GM19035 (cell line): Measurements from ENCODE around the gene FAAP20.

Experiments used
- ATAC-seq: cut with Tn5 transposase; IDR thresholded peaks from one replicate; pipeline ENCODE4 v1.9.1; 2021; ENCODE audit not compliant: unreplicated experiment

Gene FAAP20

DNA sequence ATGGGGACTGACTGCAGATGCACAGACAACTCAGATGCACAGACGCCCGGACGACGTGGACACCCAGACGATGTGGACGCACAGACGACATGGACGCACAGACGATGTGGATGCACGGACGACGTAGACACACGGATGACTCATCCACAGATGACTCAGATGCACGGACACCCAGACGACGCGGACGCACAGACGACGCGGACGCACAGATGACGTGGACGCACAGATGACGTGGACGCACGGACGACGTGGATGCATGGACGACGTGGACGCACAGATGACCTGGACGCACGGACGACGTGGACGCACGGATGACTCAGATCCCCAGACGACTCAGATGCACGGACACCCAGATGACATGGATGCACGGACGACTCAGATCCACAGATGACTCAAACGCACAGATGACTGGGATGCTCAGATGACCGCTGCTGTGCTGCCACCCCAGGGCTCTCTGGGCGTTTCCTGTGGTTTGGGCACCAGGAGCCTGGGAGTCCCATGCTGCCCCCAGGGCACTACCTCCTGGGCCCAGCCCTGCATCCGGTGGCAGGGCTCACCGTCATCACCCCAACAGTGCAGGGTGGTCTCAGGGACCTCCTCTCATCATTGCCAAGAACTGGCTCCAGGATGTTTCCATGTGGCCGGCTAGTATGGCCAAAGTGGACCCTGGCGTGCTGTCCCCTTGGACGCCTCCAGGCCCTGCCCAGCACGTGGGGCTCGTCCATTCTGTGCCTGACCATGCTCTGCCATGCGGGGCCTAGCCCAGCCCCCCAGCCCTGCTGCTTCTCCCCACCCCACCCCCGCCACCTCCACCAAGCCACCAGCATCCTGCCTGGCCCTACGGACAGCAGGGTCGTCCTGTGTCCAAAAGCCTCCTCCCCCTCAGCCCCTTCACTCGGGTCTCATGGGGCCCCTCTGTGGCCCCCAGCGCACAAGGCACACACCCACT is 14.0 kb downstream of the FAAP20 start:
- no peak for ATAC-seq

- no peak for ATAC-seq
Observed at GRCh38 chr1:2179283-2180013, 15.1 kb downstream of the FAAP20 start.

DNA sequence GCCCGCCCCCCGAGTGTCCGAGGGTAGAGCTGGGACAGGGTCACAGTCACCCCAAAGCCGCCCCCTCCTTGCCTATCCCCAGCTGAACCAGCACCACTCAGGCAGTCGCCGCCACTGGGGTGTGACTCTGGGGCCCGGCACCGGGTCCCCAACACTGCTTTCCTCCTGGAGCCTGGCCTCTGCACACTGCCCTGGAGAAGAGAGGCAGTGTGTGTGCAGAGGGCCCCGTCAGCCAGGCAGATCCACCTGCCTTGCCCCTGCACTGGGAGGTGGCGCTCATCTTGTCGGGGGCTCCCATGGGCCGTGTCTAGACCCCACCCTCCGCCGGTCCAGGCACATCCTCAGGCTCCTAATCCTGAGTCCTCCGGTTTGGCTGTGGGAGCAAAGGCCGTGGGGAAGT is 15.7 kb downstream of the FAAP20 start:
- ATAC-seq, result no peak

- ATAC-seq, result no peak
Observed at GRCh38 chr1:2177946-2178538, 16.5 kb downstream of the FAAP20 start.

GRCh38 chr1:2177541-2177940 is 17.0 kb downstream of the FAAP20 start:
- no peak for ATAC-seq

GRCh38 chr1:2176615-2177014 is 18.0 kb downstream of the FAAP20 start:
- ATAC-seq, result no peak

DNA sequence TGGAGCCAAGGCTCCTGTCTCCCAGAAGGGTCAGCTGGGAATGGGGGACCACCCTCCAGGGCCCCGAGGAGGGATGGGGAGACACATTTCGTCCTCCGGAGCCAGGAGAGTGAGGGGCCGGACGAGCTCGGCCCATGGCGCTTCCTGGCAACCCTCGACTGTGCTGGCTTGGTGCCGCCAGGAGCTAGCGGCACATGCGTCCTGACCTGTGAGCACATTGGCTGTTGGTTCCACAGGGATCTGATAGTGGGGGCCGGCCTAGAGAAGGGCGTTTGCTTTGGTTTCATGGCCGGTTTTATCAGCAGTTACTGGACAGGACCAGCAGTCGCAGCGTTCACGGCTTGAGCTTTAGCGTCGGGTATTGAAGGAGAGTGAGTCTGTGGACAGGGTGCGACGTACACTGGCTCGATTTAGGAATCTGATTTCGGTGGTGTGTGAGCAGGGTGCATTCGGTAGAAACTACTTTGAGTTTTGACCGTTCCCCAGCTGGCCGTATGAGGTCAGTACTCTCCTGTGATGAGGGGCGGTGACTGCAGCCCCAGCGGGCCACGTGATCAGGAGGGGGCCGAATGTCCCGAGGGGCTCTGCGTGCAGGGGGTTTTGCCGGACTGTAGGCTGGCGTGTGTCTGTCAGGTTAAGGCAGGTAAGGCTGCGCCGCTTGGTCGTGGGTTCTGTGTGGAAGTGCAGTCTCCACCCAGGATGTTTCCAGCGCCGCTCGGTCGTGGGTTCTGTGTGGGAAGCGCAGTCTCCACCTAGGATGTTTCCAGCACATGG is 18.7 kb downstream of the FAAP20 start:
- no peak for ATAC-seq

DNA sequence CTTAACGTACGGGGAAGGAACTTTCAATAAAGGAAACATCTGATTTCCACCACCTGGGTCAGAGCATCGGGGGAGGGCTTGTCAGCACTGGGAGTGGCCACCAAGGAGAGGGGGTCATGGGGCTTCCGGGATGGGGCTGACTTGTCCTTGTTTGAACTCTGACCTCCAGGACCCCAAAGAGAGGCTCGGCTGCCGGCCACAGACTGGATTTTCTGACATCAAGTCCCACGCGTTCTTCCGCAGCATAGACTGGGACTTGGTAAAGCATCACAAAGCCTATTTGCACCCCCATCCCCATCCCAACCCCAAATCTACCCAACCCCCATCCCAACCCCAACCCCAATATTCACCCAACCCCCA is 19.5 kb downstream of the FAAP20 start:
- ATAC-seq, result no peak

DNA sequence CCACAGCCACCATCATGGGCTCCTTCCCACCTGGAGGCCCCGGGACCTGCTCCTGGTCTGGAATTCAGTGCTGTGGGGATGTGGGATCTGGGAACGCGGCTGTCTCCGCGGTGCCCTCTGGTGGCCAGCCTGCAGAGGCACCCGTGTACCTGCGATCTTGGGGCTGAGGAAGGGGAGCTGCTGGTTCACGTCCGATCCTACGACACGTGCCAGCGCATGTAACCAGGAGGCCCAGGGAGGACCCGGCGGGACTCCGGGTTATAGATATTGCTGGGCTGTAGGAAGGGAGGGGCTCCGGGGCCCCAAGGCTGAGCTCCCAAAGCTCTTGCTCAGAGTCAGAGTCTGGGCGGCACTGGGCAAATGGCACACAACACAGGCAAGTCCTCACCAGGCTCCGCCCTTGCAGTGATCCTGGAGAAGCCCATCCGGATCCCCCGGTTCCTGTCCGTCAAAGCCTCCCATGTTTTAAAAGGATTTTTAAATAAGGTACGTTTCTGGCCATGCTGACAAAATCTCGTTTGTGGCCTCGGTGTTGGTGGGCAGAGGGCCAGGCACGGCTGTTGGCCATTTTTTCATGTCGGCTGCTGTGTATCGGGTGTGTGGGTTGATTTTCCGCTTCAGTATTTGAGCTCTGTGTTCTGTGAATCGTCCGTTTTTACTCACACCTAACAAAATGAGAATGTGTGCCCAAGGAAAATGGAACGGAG is 20.1 kb downstream of the FAAP20 start:
- no peak for ATAC-seq

DNA sequence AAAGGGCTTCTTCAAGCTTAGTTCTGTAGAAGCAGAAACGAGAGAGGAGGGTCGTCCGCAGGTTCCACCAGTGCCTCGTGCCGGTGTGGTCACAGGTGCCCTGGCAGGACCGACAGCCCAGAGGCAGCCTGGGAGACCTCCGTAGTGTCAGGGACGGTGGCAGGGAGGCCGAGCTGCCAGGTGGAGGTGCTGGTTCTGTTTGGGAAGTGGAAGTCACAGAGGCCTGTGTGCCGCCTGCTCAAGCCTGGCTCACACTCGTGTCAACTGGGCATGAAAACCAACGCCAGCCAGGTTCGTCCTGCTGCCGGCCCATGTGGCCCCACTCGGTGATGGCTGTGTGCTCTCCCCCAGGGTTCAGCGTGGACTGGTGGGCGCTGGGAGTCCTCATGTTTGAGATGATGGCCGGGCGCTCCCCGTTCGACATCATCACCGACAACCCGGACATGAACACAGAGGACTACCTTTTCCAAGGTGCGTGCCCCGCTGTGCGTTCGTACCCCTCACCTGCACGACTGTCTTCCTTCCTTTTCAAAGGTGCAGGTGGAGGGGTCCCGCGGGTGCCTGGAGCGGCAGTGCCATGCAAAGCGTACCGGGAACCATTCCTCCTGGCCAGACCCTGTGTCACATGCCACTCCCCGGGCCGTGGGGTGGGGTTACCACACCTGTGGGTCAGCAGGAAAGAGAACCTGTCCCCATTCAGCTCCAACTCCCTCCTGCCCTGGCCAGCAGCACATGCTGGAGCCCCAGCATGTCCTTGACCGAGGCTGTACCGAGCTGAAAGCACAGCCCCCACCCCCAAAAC is 20.8 kb downstream of the FAAP20 start:
- ATAC-seq, result no peak

DNA sequence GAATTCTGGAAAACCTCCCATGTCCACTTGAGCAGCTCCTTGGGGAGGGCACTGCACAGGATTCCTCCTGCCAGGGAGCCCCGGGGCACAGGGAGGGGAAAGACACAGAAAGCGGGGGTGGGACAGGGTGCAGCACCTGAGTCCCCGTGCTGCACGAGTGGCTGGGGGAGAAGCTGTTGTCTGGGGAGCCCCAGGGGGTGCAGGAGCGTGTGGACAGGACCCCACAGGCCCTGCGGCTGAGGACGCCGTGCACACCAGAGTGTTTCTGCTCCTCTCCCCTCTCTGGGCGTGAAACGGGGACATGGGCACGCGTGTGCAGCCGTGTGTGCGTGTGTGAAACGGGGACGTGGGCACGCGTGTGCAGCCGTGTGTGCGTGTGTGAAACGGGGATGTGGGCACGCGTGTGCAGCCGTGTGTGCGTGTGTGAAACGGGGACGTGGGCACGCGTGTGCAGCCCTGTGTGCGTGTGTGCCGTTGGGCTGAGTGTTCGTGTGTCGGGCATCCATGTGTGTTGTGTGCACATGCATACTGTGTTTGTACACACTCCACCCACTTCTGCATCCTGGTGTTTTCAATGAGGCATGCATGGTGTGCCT is 21.9 kb downstream of the FAAP20 start:
- ATAC-seq, result no peak

DNA sequence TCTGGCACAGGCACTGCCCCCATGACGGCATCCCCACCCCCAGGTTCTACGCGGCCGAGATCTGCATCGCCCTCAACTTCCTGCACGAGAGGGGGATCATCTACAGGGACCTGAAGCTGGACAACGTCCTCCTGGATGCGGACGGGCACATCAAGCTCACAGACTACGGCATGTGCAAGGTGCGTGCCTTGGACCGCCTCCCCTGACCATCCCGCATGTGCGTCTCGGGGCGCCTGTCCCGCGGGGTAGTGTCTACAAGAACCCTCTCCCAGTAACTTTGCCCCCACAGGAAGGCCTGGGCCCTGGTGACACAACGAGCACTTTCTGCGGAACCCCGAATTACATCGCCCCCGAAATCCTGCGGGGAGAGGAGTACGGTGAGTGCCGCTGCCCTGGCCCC is 22.6 kb downstream of the FAAP20 start:
- ATAC-seq, result no peak

GRCh38 chr1:2170211-2170610 is 24.4 kb downstream of the FAAP20 start:
- ATAC-seq, result no peak

DNA sequence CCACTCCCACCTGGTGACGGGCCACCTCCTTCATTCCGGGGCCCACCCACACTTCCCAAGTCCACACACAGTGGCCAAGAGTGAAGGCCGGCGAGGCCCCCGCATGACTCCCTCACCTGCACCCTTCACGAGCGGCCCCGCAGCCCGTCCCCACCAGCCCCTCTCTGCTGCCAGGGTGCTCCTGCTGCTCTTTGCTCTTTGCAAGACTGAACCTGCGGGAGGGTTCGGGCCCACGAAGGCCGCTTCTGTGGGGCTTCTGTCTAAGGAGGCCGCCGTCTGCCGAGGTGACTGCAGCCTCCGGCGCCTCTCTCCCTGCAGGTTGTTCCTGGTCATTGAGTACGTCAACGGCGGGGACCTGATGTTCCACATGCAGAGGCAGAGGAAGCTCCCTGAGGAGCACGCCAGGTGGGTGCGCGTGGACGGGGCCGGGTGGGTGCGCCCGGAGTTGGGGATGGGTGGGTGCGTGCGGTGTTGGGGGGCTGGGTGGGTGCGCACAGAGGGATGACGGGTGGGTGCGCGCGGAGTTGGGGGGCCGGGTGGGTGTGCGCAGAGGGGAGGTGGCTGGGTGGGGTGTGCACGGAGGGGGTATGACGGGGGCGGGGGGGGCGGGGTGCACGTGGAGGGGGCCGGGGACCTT is 25.3 kb downstream of the FAAP20 start:
- no peak for ATAC-seq

DNA sequence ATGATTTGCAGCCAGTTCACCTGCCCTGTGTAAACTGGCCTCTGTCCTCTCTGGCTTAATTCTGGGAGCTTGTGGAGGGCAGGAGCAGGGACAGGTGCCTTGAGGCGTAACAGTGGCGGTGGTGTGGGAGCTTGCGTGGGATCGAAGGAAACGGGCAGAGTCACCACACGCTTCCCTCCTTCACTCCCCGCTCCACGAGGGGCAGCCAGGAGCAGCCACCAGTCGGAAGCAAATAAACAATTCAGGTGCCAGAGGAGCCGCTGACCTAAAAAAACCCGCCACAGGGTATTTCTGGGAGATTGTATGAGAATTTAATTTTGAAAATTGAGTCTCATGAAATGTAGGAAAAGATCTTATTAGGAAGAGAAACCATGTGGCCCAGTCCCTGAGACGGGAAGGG is 26.0 kb downstream of the FAAP20 start:
- no peak for ATAC-seq

DNA sequence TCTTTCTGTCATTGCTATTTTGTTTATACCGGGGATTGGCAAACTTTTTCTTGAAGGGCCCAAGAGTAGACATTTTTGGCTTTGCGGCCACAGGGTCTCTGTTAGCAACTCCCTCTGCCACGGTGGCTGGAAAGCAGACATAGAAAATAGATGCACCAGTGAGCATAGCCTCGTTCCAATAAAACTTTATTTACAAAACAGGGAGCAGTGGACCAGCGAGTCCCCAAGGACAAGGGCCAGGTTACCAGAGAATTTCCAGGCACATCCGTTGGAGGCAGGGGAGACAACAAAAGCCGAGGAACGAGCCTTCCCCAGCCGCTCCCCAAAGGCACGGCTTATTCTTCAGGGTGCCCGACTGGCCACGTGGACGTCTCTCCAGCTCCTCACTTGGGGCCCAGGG is 26.5 kb downstream of the FAAP20 start:
- no peak for ATAC-seq

DNA sequence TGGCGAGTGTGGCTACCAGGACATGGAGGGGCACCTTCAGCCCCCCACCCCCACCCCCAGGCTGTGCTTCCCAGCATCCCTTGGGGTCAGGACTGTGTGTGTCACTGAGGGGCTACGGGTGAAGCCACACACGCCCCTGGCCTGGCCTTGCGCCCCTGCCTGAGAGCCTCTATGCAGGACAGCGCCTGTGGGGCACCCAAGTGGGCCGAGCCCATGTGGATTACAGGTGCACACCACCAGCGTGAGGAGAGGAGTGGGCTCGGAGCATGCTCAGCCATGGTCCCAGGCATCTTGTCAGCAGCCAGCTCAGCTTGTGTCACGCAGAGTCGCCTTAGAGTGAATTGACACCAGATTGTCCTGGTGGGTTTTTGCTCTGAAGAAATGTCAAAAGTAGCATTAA is 27.9 kb downstream of the FAAP20 start:
- ATAC-seq, result no peak

DNA sequence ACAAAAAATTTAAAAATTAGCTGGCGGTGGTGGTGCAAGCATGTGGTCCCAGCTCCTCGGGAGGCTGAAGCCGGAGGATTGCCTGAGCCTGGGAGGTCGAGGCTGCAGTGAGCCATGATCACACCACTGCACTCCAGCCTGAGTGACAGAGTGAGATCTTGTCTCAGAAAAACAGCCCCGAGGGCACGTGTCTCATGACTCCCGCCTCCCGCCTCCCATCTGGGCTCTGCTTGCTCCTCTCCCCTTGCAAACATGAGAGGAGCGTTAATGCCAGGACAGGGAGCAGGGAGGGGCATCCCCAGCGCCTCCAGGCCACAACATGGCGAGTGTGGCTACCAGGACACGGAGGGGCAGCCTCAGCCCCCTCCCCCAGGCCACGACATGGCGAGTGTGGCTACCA is 28.3 kb downstream of the FAAP20 start:
- no peak for ATAC-seq

DNA sequence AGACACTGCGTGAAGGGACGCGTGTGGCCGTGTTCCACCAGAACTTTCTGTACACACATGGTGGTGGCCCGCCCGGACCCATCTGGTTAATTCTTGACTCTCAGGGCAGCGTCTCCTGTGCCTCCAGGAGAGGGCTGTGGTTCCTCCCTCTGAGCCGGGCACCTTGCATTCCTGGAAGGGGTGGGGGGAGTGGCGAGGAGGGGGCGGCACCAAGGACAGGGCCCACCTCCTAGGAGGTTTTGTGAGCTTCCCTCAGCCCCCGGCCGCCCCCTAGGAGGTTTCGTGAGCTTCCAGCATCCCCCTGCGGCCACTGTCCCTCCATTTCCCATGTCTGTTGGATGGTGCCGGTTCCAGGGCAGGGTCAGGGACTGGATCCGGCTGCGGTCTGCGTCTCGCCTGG is 28.9 kb downstream of the FAAP20 start:
- ATAC-seq, result no peak
